Measurements from ENCODE around the gene CFAP299.

GRCh38 chr4:80447493-80447892, 112.0 kb downstream of the CFAP299 start:
- no peak for TF ChIP-seq ZNF768 (CRISPR knock-in tag; IDR thresholded peaks at IDR 0.05)
- TF ChIP-seq ZNF451 (CRISPR knock-in tag; IDR thresholded peaks at IDR 0.05), result no peak
- no peak for TF ChIP-seq KDM5B (CRISPR knock-in tag; IDR thresholded peaks at IDR 0.05; ENCODE audit: borderline replicate concordance)
- TF ChIP-seq ZNF512B (CRISPR knock-in tag; IDR thresholded peaks at IDR 0.05; ENCODE audit: borderline replicate concordance), result no peak
- TF ChIP-seq AHR (CRISPR knock-in tag; IDR thresholded peaks at IDR 0.05), result no peak
- TF ChIP-seq HMG20B (CRISPR knock-in tag; conservative IDR thresholded peaks at IDR 0.05), result no peak

Data from HepG2 (cell line).